ENCODE data around the gene MRS2.
A peak's percentile ranks its signal among the peaks of the same experiment; 100 is the strongest.
"Not testable (repeated sequence)": the region's sequence is repeated elsewhere in the genome, so short reads cannot be mapped to it uniquely, and the experiment has no call there.

Gene MRS2

DNA sequence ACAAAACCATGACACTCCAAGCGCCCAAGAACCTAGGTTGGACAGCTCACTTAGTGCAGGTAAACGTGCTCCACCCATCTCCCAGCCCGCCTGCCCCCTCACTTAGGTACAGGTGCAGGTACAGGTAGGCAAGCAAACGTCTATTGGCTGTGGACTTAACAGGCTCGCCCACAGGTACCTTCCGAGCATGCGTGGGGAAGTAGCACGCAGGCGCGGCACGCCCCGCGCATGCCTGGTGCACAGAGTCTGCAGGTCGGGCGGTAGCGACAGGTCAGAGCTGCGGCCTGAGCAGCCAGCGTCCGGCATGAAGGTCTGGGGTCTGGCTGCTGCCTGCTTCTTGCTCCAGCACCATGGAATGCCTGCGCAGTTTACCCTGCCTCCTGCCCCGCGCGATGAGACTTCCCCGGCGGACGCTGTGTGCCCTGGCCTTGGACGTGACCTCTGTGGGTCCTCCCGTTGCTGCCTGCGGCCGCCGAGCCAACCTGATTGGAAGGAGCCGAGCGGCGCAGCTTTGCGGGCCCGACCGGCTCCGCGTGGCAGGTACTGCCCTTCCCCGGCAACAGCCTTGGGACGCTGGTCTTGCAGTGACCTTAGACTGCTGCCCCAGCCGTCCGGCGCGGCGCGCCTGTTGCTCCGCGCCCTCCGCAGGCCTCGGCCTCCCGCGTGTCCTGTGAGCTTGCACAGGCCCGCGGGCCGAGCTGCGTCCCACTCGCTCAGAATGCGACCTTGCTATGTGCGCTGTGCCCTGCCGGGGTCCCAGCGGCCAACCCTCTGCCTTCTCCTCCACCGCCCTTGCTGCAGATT, at the start of gene MRS2:
TSS of gene MRS2 (plus strand) at position 240 of the 804 bp plus-strand sequence. CDS start at position 351, 111 bp downstream.
- Histone ChIP-seq H3K9me3 (ENCODE audit: control insufficient read depth, insufficient read depth, low read length) (no peaks in the 10 kb centered on the region), H3K27me3 (ENCODE audit: control insufficient read depth, insufficient read depth, low read length) (no peaks in the 10 kb centered on the region), H3K36me3 (ENCODE audit: control insufficient read depth, insufficient read depth, low read length) (peaks cover 8% of the 10 kb centered on the region; the same call in 1 of the 2 replicates), H3K4me1 (ENCODE audit: control insufficient read depth, insufficient read depth, low read length) (peaks cover 6% of the 10 kb centered on the region; the same call in 1 of the 2 replicates), H3K4me3 (ENCODE audit: low read length) (peak within 1 kb of the TSS; percentile 100), H3K27ac (ENCODE audit: low read length) (no peak within 1 kb of the TSS)
- no CpG with 5 or more reads among the region's 63 CpGs for WGBS (ENCODE audit: insufficient coverage, insufficient read length)
- peak; percentile 66 for DNase-seq (ENCODE audit: low read depth, low spot score)

GRCh38 chr6:24353861-24354260, 48.9 kb upstream of the MRS2 start:
- no peaks in the 10 kb centered on the region for H3K4me1 ChIP-seq (ENCODE audit: control insufficient read depth, insufficient read depth, low read length)
- no peak overlapping the region for H3K27ac ChIP-seq (ENCODE audit: low read length)
- no peaks in the 10 kb centered on the region for H3K9me3 ChIP-seq (ENCODE audit: control insufficient read depth, insufficient read depth, low read length)
- H3K4me3 ChIP-seq (ENCODE audit: low read length): no peak overlapping the region
- no peak for DNase-seq (ENCODE audit: low read depth, low spot score)
- WGBS (ENCODE audit: insufficient coverage, insufficient read length): no CpG with 5 or more reads among the region's 1 CpG
- no peaks in the 10 kb centered on the region for H3K27me3 ChIP-seq (ENCODE audit: control insufficient read depth, insufficient read depth, low read length)
- no peaks in the 10 kb centered on the region for H3K36me3 ChIP-seq (ENCODE audit: control insufficient read depth, insufficient read depth, low read length)

DNA sequence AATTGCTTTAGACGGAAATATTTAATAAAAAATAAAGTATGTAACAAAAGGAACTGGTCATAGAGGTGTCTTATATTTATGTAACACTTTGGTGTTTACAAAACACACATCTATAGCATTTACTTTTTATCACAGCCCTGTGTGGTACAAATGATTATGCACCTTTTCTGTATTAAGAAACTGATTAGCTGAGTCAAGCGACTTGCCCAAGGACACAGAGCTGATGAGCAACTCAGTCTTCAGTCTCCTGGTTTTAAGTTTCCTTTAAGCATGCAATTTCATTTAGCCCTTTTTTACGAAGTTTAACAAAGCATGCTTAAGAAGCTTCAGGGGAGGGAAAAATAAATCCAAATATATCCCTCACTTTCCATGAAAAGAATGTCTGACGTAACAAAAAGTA, 47.3 kb upstream of the MRS2 start:
- Histone ChIP-seq H3K36me3 (ENCODE audit: control insufficient read depth, insufficient read depth, low read length) (no peaks in the 10 kb centered on the region), H3K4me3 (ENCODE audit: low read length) (no peak overlapping the region), H3K27me3 (ENCODE audit: control insufficient read depth, insufficient read depth, low read length) (no peaks in the 10 kb centered on the region), H3K27ac (ENCODE audit: low read length) (no peak overlapping the region), H3K9me3 (ENCODE audit: control insufficient read depth, insufficient read depth, low read length) (no peaks in the 10 kb centered on the region), H3K4me1 (ENCODE audit: control insufficient read depth, insufficient read depth, low read length) (no peaks in the 10 kb centered on the region)
- no CpG with 5 or more reads among the region's 4 CpGs for WGBS (ENCODE audit: insufficient coverage, insufficient read length)
- DNase-seq (ENCODE audit: low read depth, low spot score): no peak

- Histone ChIP-seq H3K4me3 (ENCODE audit: low read length) (no peak overlapping the region), H3K27ac (ENCODE audit: low read length) (no peak overlapping the region), H3K27me3 (ENCODE audit: control insufficient read depth, insufficient read depth, low read length) (no peaks in the 10 kb centered on the region), H3K36me3 (ENCODE audit: control insufficient read depth, insufficient read depth, low read length) (no peaks in the 10 kb centered on the region), H3K9me3 (ENCODE audit: control insufficient read depth, insufficient read depth, low read length) (no peaks in the 10 kb centered on the region), H3K4me1 (ENCODE audit: control insufficient read depth, insufficient read depth, low read length) (no peaks in the 10 kb centered on the region)
- no peak for DNase-seq (ENCODE audit: low read depth, low spot score)
- WGBS (ENCODE audit: insufficient coverage, insufficient read length): no CpG with 5 or more reads among the region's 5 CpGs
Observed at GRCh38 chr6:24356310-24356973, 46.3 kb upstream of the MRS2 start.

DNA sequence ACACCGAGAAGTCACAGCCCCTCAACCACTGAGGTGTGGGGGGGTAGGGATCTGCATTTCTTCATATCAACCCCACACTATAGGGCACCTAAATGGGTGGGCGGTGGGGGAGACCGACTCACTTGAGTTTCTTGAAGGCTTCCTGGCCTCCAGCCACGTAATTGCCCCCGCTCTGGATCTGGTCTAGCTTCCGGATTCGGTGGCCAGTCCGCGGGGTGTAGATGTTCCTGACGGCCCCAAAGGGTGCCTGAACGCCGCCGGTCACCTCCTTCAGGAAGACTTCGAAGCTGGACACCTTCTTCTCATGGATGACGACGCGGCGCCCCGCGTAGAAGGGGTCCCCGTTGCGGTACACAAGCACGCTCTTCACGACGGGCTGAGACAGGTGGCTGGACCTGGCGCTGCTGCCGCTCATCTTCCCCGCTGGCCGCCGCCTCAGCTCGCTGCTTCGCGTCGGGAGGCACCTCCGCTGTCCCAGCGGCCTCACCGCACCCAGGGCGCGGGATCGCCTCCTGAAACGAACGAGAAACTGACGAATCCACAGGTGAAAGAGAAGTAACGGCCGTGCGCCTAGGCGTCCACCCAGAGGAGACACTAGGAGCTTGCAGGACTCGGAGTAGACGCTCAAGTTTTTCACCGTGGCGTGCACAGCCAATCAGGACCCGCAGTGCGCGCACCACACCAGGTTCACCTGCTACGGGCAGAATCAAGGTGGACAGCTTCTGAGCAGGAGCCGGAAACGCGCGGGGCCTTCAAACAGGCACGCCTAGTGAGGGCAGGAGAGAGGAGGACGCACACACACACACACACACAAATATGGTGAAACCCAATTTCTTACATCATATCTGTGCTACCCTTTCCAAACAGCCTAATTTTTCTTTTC, 45.2 kb upstream of the MRS2 start, which contains the start of gene DCDC2:
TSS of gene DCDC2 (minus strand) at position 724 of the 883 bp plus-strand sequence. CDS start at position 415, 309 bp downstream.
- no peaks in the 10 kb centered on the region for H3K9me3 ChIP-seq (ENCODE audit: control insufficient read depth, insufficient read depth, low read length)
- H3K4me1 ChIP-seq (ENCODE audit: control insufficient read depth, insufficient read depth, low read length): no peaks in the 10 kb centered on the region
- peak within 1 kb of the TSS; percentile 7; the same call in 1 of the 2 replicates for H3K4me3 ChIP-seq (ENCODE audit: low read length)
- no peak for DNase-seq (ENCODE audit: low read depth, low spot score)
- no CpG with 5 or more reads among the region's 61 CpGs for WGBS (ENCODE audit: insufficient coverage, insufficient read length)
- no peaks in the 10 kb centered on the region for H3K36me3 ChIP-seq (ENCODE audit: control insufficient read depth, insufficient read depth, low read length)
- H3K27me3 ChIP-seq (ENCODE audit: control insufficient read depth, insufficient read depth, low read length): no peaks in the 10 kb centered on the region
- H3K27ac ChIP-seq (ENCODE audit: low read length): no peak within 1 kb of the TSS

DNA sequence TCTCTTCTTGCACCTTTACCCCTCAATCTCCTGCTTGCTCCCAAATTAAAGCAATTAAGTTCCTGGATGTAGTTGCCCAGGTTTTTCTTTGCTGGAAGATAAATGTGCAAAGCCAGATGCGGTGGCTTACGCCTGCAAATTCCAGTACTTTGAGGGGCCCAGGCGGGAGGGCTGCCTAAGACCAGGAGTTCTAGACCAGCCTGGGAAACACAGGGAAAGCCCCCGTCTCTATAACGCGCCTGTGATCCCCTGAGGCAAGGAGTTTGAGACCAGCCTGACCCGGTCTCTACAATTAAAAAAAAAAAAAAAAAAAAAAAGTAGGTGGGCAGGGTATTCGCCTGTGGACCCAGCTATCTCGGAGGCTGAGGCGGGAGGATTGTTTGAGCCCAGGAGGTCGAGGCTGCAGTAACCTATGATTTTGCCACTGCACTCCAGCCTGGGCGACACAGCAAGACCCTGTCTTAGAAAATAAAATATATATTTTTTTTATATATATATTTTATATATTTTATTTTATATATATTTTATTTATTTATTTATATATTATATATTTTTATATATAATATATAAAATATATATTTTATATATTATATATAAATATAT, 44.4 kb upstream of the MRS2 start:
- Histone ChIP-seq H3K9me3 (ENCODE audit: control insufficient read depth, insufficient read depth, low read length) (no peaks in the 10 kb centered on the region), H3K27ac (ENCODE audit: low read length) (no peak overlapping the region), H3K27me3 (ENCODE audit: control insufficient read depth, insufficient read depth, low read length) (no peaks in the 10 kb centered on the region), H3K4me1 (ENCODE audit: control insufficient read depth, insufficient read depth, low read length) (no peaks in the 10 kb centered on the region), H3K36me3 (ENCODE audit: control insufficient read depth, insufficient read depth, low read length) (no peaks in the 10 kb centered on the region), H3K4me3 (ENCODE audit: low read length) (no peak overlapping the region)
- DNase-seq (ENCODE audit: low read depth, low spot score): no peak
- WGBS (ENCODE audit: insufficient coverage, insufficient read length): no CpG with 5 or more reads among the region's 12 CpGs

DNA sequence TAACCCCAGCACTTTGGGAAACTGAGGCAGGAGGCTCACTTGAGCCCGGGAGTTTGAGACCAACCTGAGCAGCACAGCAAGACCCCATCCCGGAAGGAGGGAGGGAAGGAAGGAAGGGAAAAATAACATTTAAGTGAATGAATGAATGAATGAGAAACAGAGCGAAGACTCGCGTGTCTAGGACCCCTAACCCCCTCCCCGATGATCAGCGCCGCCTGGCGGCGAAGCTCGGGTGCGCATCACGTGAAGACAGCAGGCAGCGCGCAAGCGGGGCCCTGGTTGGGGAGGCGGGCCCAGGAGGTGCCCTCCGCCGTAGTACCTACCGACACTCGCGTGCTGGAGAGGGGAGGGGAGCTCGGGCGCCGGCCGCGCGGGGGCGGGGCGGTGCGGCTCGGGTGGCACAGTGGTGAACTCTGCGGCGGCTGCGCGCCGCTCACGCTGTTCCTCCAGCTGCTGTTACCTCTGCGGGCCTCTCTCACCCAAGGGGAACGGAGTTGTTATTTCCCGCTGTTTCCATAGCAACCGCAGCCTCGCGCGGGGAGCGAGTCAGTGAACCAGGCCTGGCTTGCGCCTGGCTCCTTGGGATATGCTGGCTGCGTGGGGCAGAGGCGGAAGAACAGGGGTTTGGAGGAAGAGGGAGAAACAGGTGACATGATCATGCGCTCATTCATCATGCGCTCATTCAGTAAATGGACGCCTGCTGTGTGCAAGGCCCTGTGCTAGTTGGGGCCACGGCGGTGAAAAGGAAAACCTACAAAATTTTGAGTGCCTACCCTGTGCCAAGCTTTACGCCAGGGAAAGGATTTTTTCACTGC, 42.9 kb upstream of the MRS2 start:
- Histone ChIP-seq H3K9me3 (ENCODE audit: control insufficient read depth, insufficient read depth, low read length) (no peaks in the 10 kb centered on the region), H3K27ac (ENCODE audit: low read length) (no peak overlapping the region), H3K4me1 (ENCODE audit: control insufficient read depth, insufficient read depth, low read length) (no peaks in the 10 kb centered on the region), H3K27me3 (ENCODE audit: control insufficient read depth, insufficient read depth, low read length) (no peaks in the 10 kb centered on the region), H3K4me3 (ENCODE audit: low read length) (peak overlapping the region; percentile 59; the same call in 1 of the 2 replicates), H3K36me3 (ENCODE audit: control insufficient read depth, insufficient read depth, low read length) (no peaks in the 10 kb centered on the region)
- WGBS (ENCODE audit: insufficient coverage, insufficient read length): no CpG with 5 or more reads among the region's 55 CpGs
- peak; percentile 66 for DNase-seq (ENCODE audit: low read depth, low spot score)

DNA sequence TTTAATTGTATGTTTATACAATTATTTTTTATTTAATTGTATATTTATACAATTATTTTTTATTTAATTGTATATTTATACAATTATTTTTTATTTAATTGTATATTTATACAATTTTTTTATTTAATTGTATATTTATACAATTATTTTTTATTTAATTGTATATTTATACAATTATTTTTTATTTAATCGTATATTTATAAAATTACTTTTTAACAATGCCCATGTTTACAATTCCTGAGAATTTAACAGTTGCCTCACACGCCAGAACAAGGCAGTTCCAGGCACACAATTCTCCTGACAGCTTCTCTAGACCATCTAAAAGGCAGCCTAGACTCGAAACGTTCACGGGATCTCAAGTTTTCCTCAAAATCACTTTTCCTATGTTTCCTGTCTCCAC, 40.4 kb upstream of the MRS2 start:
- H3K4me1 ChIP-seq (ENCODE audit: control insufficient read depth, insufficient read depth, low read length); H3K4me3 ChIP-seq (ENCODE audit: low read length); DNase-seq (ENCODE audit: low read depth, low spot score); H3K27me3 ChIP-seq (ENCODE audit: control insufficient read depth, insufficient read depth, low read length); H3K9me3 ChIP-seq (ENCODE audit: control insufficient read depth, insufficient read depth, low read length); H3K36me3 ChIP-seq (ENCODE audit: control insufficient read depth, insufficient read depth, low read length); H3K27ac ChIP-seq (ENCODE audit: low read length): not testable (repeated sequence)
- WGBS (ENCODE audit: insufficient coverage, insufficient read length): no CpG with 5 or more reads among the region's 5 CpGs

DNA sequence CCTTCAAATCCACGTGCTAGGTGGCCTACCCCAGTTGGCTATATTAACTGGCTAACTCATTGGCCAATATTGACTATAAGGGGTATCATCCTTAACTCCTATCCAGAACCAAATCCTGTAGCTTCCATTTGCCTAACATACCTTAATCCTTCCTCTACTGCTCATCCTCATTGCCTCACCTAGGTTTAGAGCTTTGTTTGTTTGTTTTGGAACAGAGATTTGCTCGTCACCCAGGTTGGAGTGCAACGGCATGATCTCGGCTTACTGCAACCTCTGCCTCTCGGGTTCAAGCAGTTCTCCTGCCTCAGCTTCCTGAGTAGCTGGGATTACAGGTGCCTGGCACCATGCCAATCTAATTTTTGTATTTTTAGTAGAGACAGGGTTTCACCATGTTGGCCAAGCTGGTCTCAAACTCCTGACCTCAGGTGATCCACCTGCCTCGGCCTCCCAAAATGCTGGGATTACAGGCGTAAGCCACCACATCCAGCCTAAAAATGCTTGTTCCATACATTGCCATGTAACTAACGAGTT, 37.6 kb upstream of the MRS2 start:
- not testable (repeated sequence) for H3K4me3 ChIP-seq (ENCODE audit: low read length); H3K36me3 ChIP-seq (ENCODE audit: control insufficient read depth, insufficient read depth, low read length)

More for the DNA sequence above, 37.6 kb upstream of the MRS2 start:
- H3K27me3 ChIP-seq (ENCODE audit: control insufficient read depth, insufficient read depth, low read length); H3K9me3 ChIP-seq (ENCODE audit: control insufficient read depth, insufficient read depth, low read length); DNase-seq (ENCODE audit: low read depth, low spot score); H3K4me1 ChIP-seq (ENCODE audit: control insufficient read depth, insufficient read depth, low read length); H3K27ac ChIP-seq (ENCODE audit: low read length): not testable (repeated sequence)
- no CpG with 5 or more reads among the region's 8 CpGs for WGBS (ENCODE audit: insufficient coverage, insufficient read length)

All from iPS DF 6.9 (cell line).